ENCODE measurements around the gene KAT2A. TPM values are rescaled to one million over a fixed set of nuclear protein-coding genes. Genes with fewer than 3 reads are reported as not detected.

KAT2A gene
- total RNA-seq, 1 donor from 2014 or later = 18.4 TPM

- H3K9me3 Mint-ChIP-seq = no peaks in the 10 kb centered on the region
- Histone ChIP-seq H3K27me3 (peaks cover 12% of the 10 kb centered on the region), H3K4me1 (peaks cover 4% of the 10 kb centered on the region), H2AFZ (replicated peaks) (no peak overlapping the region), H3K4me2 (no peak overlapping the region), H3K9ac (no peak overlapping the region), H3K27ac (no peak overlapping the region), H3K4me3 (no peak overlapping the region), H3K79me2 (ENCODE audit: low read depth) (no peaks in the 10 kb centered on the region), H3F3A (ENCODE audit: low read depth) (no peaks in the 10 kb centered on the region), H3K36me3 (no peaks in the 10 kb centered on the region), H4K20me1 (ENCODE audit: low read depth) (no peaks in the 10 kb centered on the region), H3K9me3 (ENCODE audit: low read depth) (no peaks in the 10 kb centered on the region)
- no peak for DNase-seq (ENCODE audit: low spot score)
- H3K27me3 Mint-ChIP-seq (ENCODE audit: insufficient read depth, low read depth) = peaks cover 7% of the 10 kb centered on the region
- peaks cover 3% of the 10 kb centered on the region for H3K36me3 Mint-ChIP-seq
- TF ChIP-seq EZH2 (IDR thresholded peaks at IDR 0.05) (no peak), EZH2phosphoT487 (IDR thresholded peaks at IDR 0.05) (no peak)
- TF ChIP-seq, protein P1, sequence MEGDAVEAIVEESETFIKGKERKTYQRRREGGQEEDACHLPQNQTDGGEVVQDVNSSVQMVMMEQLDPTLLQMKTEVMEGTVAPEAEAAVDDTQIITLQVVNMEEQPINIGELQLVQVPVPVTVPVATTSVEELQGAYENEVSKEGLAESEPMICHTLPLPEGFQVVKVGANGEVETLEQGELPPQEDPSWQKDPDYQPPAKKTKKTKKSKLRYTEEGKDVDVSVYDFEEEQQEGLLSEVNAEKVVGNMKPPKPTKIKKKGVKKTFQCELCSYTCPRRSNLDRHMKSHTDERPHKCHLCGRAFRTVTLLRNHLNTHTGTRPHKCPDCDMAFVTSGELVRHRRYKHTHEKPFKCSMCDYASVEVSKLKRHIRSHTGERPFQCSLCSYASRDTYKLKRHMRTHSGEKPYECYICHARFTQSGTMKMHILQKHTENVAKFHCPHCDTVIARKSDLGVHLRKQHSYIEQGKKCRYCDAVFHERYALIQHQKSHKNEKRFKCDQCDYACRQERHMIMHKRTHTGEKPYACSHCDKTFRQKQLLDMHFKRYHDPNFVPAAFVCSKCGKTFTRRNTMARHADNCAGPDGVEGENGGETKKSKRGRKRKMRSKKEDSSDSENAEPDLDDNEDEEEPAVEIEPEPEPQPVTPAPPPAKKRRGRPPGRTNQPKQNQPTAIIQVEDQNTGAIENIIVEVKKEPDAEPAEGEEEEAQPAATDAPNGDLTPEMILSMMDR (IDR thresholded peaks at IDR 0.05) = no peak
- no peak overlapping the region for H3K4me3 Mint-ChIP-seq
- no peak overlapping the region for H3K27ac Mint-ChIP-seq
- peaks cover 17% of the 10 kb centered on the region for H3K4me1 Mint-ChIP-seq
Observed at GRCh38 chr17:42111265-42111636, 9.9 kb downstream of the KAT2A start.

DNA sequence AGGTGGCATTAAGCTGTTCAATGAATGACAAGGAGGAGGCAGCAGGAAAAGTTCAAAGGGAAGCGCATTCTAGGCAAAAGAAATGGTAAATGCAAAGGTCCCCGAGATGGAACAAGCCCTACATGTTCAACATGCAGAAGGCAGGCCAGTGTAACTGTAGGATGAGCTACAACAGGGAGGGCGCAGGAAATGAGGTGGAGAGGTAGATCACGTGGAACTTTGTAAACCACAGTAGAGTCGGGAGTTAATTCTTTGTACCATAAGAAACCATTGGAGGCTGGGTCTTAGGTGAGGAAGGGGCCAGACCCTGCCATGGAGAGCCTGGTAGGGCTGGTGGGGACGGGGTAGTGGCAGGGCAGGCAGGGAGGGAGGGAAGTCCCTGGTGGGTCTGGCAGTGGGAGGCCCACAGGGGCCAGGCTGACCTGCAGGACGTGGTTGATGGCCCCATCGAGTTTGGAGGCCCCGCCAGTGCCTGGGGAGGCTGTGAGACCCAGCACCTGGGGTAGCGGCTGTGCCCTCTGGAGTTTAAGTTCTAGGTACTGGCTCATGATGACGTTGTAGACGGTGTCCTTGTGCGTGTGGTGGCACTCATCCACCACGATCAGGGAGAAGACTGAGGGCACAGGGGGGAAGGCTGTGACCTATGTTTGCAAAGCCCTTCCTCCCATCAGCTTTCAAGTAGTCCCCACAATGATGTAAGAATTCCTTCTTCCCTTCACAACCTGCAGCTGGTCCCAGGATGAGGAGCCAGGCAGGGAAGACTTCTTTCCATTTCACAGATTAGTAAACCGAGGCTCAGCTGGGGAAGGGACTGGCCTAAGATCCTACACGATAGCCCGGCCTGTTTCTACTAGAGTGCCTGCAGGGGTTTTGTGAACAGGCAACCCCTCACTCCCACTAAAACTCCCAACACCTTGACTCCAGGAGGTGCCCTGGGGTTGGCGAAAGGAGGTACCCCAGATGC, 10.6 kb downstream of the KAT2A start:
- H3F3A ChIP-seq (ENCODE audit: low read depth) = no peaks in the 10 kb centered on the region
- H3K36me3 ChIP-seq = no peaks in the 10 kb centered on the region
- no peaks in the 10 kb centered on the region for H4K20me1 ChIP-seq (ENCODE audit: low read depth)
- H3K27me3 Mint-ChIP-seq (ENCODE audit: insufficient read depth, low read depth) = peaks cover 10% of the 10 kb centered on the region
- H3K27ac Mint-ChIP-seq = no peak overlapping the region
- peaks cover 4% of the 10 kb centered on the region for H3K4me1 ChIP-seq
- no peak overlapping the region for H3K4me2 ChIP-seq
- peaks cover 17% of the 10 kb centered on the region for H3K4me1 Mint-ChIP-seq
- no peak for DNase-seq (ENCODE audit: low spot score)
- peak overlapping the region; percentile 9 for H3K4me3 Mint-ChIP-seq
- H3K79me2 ChIP-seq (ENCODE audit: low read depth) = no peaks in the 10 kb centered on the region
- TF ChIP-seq EZH2 (IDR thresholded peaks at IDR 0.05) = no peak
- TF ChIP-seq EZH2phosphoT487 (IDR thresholded peaks at IDR 0.05) = no peak
- TF ChIP-seq, protein P1 (IDR thresholded peaks at IDR 0.05) = no peak
- H3K9me3 ChIP-seq (ENCODE audit: low read depth) = no peaks in the 10 kb centered on the region
- H3K9me3 Mint-ChIP-seq = no peaks in the 10 kb centered on the region
- no peak overlapping the region for H3K9ac ChIP-seq
- H3K27ac ChIP-seq = no peak overlapping the region
- peaks cover 2% of the 10 kb centered on the region for H3K36me3 Mint-ChIP-seq
- no peak overlapping the region for H2AFZ ChIP-seq (replicated peaks)
- H3K27me3 ChIP-seq = peaks cover 19% of the 10 kb centered on the region
- H3K4me3 ChIP-seq = no peak overlapping the region

DNA sequence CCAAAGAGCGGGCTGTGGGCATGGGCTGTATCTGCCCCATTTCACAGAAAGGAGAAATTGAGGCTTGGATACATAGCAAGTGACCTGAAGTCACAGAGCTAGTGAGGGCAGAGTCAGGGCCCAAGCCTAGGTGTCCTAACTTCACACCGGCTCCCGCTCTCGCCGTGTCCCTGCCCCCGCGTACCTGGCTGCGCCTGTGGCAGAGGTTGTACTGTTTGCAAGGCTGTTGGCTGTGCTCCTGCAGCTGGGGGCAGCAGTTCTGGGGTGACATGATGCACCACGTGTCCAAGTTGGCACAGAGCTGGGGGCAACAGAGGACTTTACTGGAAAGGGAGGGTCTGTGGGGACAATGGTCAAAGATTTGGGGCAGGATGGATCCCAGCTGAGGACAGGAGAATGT, 12.1 kb downstream of the KAT2A start:
- H3K4me1 Mint-ChIP-seq = peaks cover 17% of the 10 kb centered on the region

More for the DNA sequence above, 12.1 kb downstream of the KAT2A start:
- Histone ChIP-seq H3K36me3 (no peaks in the 10 kb centered on the region), H3K27ac (no peak overlapping the region), H3K4me3 (no peak overlapping the region), H3K27me3 (peaks cover 20% of the 10 kb centered on the region), H3K9me3 (ENCODE audit: low read depth) (no peaks in the 10 kb centered on the region), H3K4me1 (peaks cover 4% of the 10 kb centered on the region), H3F3A (ENCODE audit: low read depth) (no peaks in the 10 kb centered on the region), H3K4me2 (no peak overlapping the region), H2AFZ (replicated peaks) (no peak overlapping the region), H3K9ac (no peak overlapping the region), H4K20me1 (ENCODE audit: low read depth) (no peaks in the 10 kb centered on the region), H3K79me2 (ENCODE audit: low read depth) (no peaks in the 10 kb centered on the region)
- no peak overlapping the region for H3K27ac Mint-ChIP-seq
- H3K27me3 Mint-ChIP-seq (ENCODE audit: insufficient read depth, low read depth) = peaks cover 12% of the 10 kb centered on the region
- no peaks in the 10 kb centered on the region for H3K9me3 Mint-ChIP-seq
- H3K36me3 Mint-ChIP-seq = peaks cover 2% of the 10 kb centered on the region
- TF ChIP-seq EZH2 (IDR thresholded peaks at IDR 0.05) (no peak), EZH2phosphoT487 (IDR thresholded peaks at IDR 0.05) (no peak)
- TF ChIP-seq, protein P1 (IDR thresholded peaks at IDR 0.05) = no peak
- H3K4me3 Mint-ChIP-seq = peak overlapping the region; percentile 63
- DNase-seq (ENCODE audit: low spot score) = no peak

Data from neural progenitor cell (in vitro differentiated cells).